WTC11 (cell line): ENCODE measurements around the gene APBA1. TPM values are rescaled to one million over a fixed set of nuclear protein-coding genes. Genes with fewer than 3 reads are reported as not detected.

Source experiments
- ATAC-seq: fragments of 200-7000 bp; cut with Tn5 transposase; 2 replicates; pipeline ENCODE4 v1.10.0; 2021; ENCODE audit warnings: mild to moderate bottlenecking, moderate library complexity
- CTCF ChIA-PET: fragments of 300-600 bp; sonication (Branson Sonifier 250); formaldehyde crosslinking; loops from one replicate; lab custom pipeline; 2021; ENCODE audit warnings: antibody characterized with exemption; lab: Charles Lee
- POLR2A ChIA-PET: fragments of 350-600 bp; sonication (Branson Sonifier 250); formaldehyde crosslinking; loops from one replicate; lab custom pipeline; 2021; ENCODE audit warnings: antibody characterized with exemption; lab: Charles Lee
- DNase-seq: peaks from one replicate; pipeline ENCODE4 v3.0.0; 2021; ENCODE audit warnings: low spot score
- H3K27ac Mint-ChIP-seq: 2 replicates; pipeline ENCODE4 v1.8.0; 2021; ENCODE audit warnings: mixed read lengths
- H3K27me3 Mint-ChIP-seq: 2 replicates; pipeline ENCODE4 v1.8.0; 2021; ENCODE audit warnings: low read depth, mild to moderate bottlenecking, moderate library complexity, mixed read lengths
- H3K36me3 Mint-ChIP-seq: 2 replicates; pipeline ENCODE4 v1.8.0; 2021; ENCODE audit warnings: mixed read lengths
- H3K4me1 Mint-ChIP-seq: 2 replicates; pipeline ENCODE4 v1.8.0; 2022; ENCODE audit warnings: mixed read lengths
- H3K4me3 Mint-ChIP-seq: 2 replicates; pipeline ENCODE4 v1.8.0; 2021; ENCODE audit warnings: mild to moderate bottlenecking, moderate library complexity, mixed read lengths
- H3K9me3 Mint-ChIP-seq: 2 replicates; pipeline ENCODE4 v1.8.0; 2021; ENCODE audit warnings: mixed read lengths
- FOXK1 ChIP-seq: sonication (generic); formaldehyde crosslinking; IDR thresholded peaks from 2 replicates; pipeline ENCODE4 v1.8.0; 2022; ENCODE audit warnings: mild to moderate bottlenecking, moderate library complexity, missing genetic modification reagents
- FOXP1 ChIP-seq: sonication (generic); formaldehyde crosslinking; IDR thresholded peaks from 2 replicates; pipeline ENCODE4 v1.8.0; 2022; ENCODE audit warnings: missing genetic modification reagents, mild to moderate bottlenecking, moderate library complexity, borderline replicate concordance
- NFE2L1 ChIP-seq: sonication (generic); formaldehyde crosslinking; IDR thresholded peaks from 2 replicates; pipeline ENCODE4 v1.8.1; 2023; ENCODE audit warnings: missing genetic modification reagents
- NFYB ChIP-seq: sonication (generic); formaldehyde crosslinking; conservative IDR thresholded peaks from 2 replicates; pipeline ENCODE4 v1.8.0; 2022; ENCODE audit warnings: low read depth, missing genetic modification reagents
- NR1H2 ChIP-seq: sonication (generic); formaldehyde crosslinking; IDR thresholded peaks from 2 replicates; pipeline ENCODE4 v1.9.0; 2021; ENCODE audit warnings: mild to moderate bottlenecking, moderate library complexity, missing genetic modification reagents
- ZBTB21 ChIP-seq: sonication (generic); formaldehyde crosslinking; IDR thresholded peaks from 2 replicates; pipeline ENCODE4 v1.8.1; 2023; ENCODE audit warnings: mild to moderate bottlenecking, missing genetic modification reagents, borderline replicate concordance
- ZNF138 ChIP-seq: sonication (generic); formaldehyde crosslinking; conservative IDR thresholded peaks from 2 replicates; pipeline ENCODE4 v1.8.1; 2022; ENCODE audit warnings: mild to moderate bottlenecking, moderate library complexity, missing genetic modification reagents
- total RNA-seq: library from RNA; stranded (reverse); gene quantifications from 3 replicates; pipeline ENCODE4 v1.2.3, GENCODE V29; 2021
- TF ChIP-seq, protein P1 (sequence below): fragments of 250-450 bp; sonication (Bioruptor Pico); IDR thresholded peaks from 2 replicates; pipeline ENCODE4 v1.9.0; 2021; ENCODE audit warnings: moderate library complexity, mild to moderate bottlenecking, inconsistent platforms, borderline replicate concordance
- TF ChIP-seq, protein P2 (sequence below): sonication (generic); formaldehyde crosslinking; IDR thresholded peaks from 2 replicates; pipeline ENCODE4 v1.8.1; 2022; ENCODE audit warnings: mild to moderate bottlenecking, missing genetic modification reagents, moderate library complexity, borderline replicate concordance
- TF ChIP-seq, protein P3 (sequence below): sonication (generic); formaldehyde crosslinking; IDR thresholded peaks from 2 replicates; pipeline ENCODE4 v1.8.1; 2022; ENCODE audit warnings: low read depth, mild to moderate bottlenecking, moderate library complexity, missing genetic modification reagents, borderline replicate concordance
- TF ChIP-seq, protein P4 (sequence below): sonication (generic); formaldehyde crosslinking; IDR thresholded peaks from 2 replicates; pipeline ENCODE4 v1.8.0; 2022; ENCODE audit warnings: mild to moderate bottlenecking, missing genetic modification reagents
- TF ChIP-seq, protein P5 (sequence below): sonication (generic); formaldehyde crosslinking; IDR thresholded peaks from 2 replicates; pipeline ENCODE4 v1.8.1; 2023; ENCODE audit warnings: mild to moderate bottlenecking, missing genetic modification reagents
- TF ChIP-seq, protein P6 (sequence below): fragments of 250-450 bp; sonication (Bioruptor Pico); IDR thresholded peaks from 2 replicates; pipeline ENCODE4 v1.9.0; 2021; ENCODE audit warnings: mild to moderate bottlenecking
- TF ChIP-seq, protein P7 (sequence below): sonication (generic); formaldehyde crosslinking; IDR thresholded peaks from 2 replicates; pipeline ENCODE4 v1.8.1; 2023; ENCODE audit warnings: mild to moderate bottlenecking, moderate library complexity, missing genetic modification reagents
- TF ChIP-seq, protein P8 (sequence below): sonication (generic); formaldehyde crosslinking; conservative IDR thresholded peaks from 2 replicates; pipeline ENCODE4 v1.8.1; 2022; ENCODE audit warnings: mild to moderate bottlenecking, missing genetic modification reagents

The APBA1 gene
- total RNA-seq, 1 experiment from 2014 or later = 0.94 TPM

DNA sequence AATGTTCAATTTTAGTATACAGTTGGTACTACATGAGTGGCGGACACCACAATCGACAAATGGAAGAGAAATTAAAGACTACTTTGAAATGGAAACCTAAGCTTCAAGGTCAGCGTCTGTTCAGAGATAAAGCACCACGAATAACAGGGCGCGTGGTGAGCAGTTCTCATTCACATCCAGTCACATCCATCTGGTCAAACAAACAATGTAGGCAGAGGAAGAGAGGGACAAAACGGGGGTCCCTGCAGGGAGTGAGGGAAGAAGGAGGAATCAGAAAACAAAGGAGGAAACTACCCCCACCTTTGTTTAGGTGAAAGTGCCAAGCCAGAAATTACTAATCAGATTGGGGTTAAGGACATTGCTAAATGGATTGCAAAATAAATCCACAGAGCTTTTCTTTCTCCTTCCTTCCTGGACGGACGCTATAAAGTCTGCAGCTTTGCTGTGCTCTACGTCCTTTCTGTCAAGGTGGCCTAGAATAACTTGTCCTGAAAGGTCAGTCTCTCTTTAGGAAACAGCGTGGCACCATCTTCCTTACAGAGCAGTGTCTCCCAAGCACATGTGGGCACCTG lies 208.6 kb downstream of the APBA1 start:
- Mint-ChIP-seq H3K4me1 (peaks cover 15% of the 10 kb centered on the region), H3K4me3 (no peak overlapping the region), H3K36me3 (no peaks in the 10 kb centered on the region), H3K27me3 (no peaks in the 10 kb centered on the region), H3K27ac (0 out of 2 replicates have a peak overlapping the region, but pooled peaks have one; percentile 39), H3K9me3 (no peaks in the 10 kb centered on the region)
- POLR2A ChIA-PET = no interaction called here
- CTCF ChIA-PET = interaction anchor here (1.1 kb wide), 1 partner anchor 15 kb away, joined by 3 read pairs; no protein-coding TSS in a partner anchor
- TF ChIP-seq ZBTB21 (CRISPR knock-in tag) = no peak
- TF ChIP-seq FOXK1 = no peak
- TF ChIP-seq NFE2L1 (CRISPR knock-in tag) = no peak
- TF ChIP-seq FOXP1 (CRISPR knock-in tag) = no peak
- ATAC-seq (peak; percentile 73), DNase-seq (no peak)

DNA sequence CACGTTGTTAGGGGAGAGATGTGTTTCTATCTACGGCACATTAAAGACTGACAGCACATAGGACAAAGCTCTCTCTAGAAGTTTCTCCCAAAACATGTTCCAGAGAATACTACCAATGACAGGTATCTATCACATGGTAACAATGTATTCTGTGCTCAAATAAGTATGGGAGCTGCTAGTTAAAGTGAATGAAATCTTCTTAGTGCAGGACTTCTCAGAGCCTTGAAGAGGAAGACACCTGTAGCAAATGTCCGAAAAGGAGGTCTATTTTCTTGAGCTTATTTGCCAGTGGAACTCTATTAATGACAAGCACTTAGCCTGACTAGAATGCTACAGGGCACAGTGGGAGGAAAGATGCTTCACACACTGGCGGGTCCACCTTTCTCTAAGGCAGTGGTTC lies 209.8 kb downstream of the APBA1 start:
- Mint-ChIP-seq H3K36me3 (no peaks in the 10 kb centered on the region), H3K27ac (no peak overlapping the region), H3K27me3 (no peaks in the 10 kb centered on the region), H3K4me1 (peaks cover 15% of the 10 kb centered on the region), H3K9me3 (no peaks in the 10 kb centered on the region), H3K4me3 (no peak overlapping the region)
- DNase-seq = no peak
- CTCF ChIA-PET = no interaction called here
- TF ChIP-seq, protein P1, sequence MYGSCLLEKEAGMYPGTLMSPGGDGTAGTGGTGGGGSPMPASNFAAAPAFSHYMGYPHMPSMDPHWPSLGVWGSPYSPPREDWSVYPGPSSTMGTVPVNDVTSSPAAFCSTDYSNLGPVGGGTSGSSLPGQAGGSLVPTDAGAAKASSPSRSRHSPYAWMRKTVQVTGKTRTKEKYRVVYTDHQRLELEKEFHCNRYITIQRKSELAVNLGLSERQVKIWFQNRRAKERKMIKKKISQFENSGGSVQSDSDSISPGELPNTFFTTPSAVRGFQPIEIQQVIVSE (CRISPR knock-in tag) = no peak
- no peak for TF ChIP-seq FOXK1
- TF ChIP-seq, protein P2, sequence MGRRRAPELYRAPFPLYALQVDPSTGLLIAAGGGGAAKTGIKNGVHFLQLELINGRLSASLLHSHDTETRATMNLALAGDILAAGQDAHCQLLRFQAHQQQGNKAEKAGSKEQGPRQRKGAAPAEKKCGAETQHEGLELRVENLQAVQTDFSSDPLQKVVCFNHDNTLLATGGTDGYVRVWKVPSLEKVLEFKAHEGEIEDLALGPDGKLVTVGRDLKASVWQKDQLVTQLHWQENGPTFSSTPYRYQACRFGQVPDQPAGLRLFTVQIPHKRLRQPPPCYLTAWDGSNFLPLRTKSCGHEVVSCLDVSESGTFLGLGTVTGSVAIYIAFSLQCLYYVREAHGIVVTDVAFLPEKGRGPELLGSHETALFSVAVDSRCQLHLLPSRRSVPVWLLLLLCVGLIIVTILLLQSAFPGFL (CRISPR knock-in tag) = no peak
- no peak for ATAC-seq
- POLR2A ChIA-PET = no interaction called here

DNA sequence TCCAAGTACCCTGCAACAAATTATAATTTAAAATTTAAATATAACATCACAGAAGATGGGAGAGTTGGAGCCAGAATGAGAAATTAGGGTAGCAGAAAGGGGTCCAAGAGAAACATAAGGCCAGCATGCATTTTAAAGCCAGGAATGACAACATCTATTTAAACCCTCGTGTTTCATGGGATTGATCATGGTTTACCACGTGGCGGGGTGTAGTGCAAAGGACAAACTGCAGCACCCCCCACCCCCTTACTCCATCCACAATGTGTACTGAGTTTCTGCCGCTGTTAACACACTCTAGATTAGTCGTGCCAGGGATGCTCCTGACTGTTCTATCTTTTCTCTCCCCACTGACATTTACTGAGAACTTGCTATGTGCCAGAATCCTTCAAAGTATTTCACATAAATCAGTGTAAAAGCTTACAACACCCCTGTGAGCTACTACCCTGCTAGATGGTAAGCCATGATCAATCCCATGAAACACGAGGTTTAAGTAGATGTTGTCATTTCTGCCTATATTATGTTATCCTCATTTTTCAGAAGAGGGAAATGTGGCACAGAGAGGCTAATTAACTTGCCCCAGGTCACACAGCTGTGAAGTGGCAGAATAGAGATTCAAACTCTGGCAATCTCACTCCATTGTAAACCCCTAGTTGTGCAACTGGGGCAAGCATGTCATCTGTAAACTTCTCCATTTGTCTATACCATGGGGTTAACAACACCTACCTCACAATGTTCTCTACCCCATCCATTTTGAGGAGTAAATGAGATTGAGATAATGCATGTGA lies 210.9 kb downstream of the APBA1 start:
- POLR2A ChIA-PET = no interaction called here
- ATAC-seq = no peak
- Mint-ChIP-seq H3K4me3 (no peak overlapping the region), H3K27ac (no peak overlapping the region), H3K4me1 (peaks cover 19% of the 10 kb centered on the region), H3K9me3 (no peaks in the 10 kb centered on the region), H3K27me3 (no peaks in the 10 kb centered on the region), H3K36me3 (no peaks in the 10 kb centered on the region)
- CTCF ChIA-PET = no interaction called here
- TF ChIP-seq, protein P3, sequence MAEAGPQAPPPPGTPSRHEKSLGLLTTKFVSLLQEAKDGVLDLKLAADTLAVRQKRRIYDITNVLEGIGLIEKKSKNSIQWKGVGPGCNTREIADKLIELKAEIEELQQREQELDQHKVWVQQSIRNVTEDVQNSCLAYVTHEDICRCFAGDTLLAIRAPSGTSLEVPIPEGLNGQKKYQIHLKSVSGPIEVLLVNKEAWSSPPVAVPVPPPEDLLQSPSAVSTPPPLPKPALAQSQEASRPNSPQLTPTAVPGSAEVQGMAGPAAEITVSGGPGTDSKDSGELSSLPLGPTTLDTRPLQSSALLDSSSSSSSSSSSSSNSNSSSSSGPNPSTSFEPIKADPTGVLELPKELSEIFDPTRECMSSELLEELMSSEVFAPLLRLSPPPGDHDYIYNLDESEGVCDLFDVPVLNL = no peak
- TF ChIP-seq, protein P4, sequence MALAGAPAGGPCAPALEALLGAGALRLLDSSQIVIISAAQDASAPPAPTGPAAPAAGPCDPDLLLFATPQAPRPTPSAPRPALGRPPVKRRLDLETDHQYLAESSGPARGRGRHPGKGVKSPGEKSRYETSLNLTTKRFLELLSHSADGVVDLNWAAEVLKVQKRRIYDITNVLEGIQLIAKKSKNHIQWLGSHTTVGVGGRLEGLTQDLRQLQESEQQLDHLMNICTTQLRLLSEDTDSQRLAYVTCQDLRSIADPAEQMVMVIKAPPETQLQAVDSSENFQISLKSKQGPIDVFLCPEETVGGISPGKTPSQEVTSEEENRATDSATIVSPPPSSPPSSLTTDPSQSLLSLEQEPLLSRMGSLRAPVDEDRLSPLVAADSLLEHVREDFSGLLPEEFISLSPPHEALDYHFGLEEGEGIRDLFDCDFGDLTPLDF (CRISPR knock-in tag) = no peak
- TF ChIP-seq FOXK1 (no peak), ZNF138 (CRISPR knock-in tag) (no peak), NFYB (no peak), NR1H2 (CRISPR knock-in tag) (no peak)
- TF ChIP-seq, protein P5, sequence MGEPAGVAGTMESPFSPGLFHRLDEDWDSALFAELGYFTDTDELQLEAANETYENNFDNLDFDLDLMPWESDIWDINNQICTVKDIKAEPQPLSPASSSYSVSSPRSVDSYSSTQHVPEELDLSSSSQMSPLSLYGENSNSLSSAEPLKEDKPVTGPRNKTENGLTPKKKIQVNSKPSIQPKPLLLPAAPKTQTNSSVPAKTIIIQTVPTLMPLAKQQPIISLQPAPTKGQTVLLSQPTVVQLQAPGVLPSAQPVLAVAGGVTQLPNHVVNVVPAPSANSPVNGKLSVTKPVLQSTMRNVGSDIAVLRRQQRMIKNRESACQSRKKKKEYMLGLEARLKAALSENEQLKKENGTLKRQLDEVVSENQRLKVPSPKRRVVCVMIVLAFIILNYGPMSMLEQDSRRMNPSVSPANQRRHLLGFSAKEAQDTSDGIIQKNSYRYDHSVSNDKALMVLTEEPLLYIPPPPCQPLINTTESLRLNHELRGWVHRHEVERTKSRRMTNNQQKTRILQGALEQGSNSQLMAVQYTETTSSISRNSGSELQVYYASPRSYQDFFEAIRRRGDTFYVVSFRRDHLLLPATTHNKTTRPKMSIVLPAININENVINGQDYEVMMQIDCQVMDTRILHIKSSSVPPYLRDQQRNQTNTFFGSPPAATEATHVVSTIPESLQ (CRISPR knock-in tag) = no peak
- TF ChIP-seq, protein P6, sequence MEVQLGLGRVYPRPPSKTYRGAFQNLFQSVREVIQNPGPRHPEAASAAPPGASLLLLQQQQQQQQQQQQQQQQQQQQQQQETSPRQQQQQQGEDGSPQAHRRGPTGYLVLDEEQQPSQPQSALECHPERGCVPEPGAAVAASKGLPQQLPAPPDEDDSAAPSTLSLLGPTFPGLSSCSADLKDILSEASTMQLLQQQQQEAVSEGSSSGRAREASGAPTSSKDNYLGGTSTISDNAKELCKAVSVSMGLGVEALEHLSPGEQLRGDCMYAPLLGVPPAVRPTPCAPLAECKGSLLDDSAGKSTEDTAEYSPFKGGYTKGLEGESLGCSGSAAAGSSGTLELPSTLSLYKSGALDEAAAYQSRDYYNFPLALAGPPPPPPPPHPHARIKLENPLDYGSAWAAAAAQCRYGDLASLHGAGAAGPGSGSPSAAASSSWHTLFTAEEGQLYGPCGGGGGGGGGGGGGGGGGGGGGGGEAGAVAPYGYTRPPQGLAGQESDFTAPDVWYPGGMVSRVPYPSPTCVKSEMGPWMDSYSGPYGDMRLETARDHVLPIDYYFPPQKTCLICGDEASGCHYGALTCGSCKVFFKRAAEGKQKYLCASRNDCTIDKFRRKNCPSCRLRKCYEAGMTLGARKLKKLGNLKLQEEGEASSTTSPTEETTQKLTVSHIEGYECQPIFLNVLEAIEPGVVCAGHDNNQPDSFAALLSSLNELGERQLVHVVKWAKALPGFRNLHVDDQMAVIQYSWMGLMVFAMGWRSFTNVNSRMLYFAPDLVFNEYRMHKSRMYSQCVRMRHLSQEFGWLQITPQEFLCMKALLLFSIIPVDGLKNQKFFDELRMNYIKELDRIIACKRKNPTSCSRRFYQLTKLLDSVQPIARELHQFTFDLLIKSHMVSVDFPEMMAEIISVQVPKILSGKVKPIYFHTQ = no peak
- TF ChIP-seq, protein P7, sequence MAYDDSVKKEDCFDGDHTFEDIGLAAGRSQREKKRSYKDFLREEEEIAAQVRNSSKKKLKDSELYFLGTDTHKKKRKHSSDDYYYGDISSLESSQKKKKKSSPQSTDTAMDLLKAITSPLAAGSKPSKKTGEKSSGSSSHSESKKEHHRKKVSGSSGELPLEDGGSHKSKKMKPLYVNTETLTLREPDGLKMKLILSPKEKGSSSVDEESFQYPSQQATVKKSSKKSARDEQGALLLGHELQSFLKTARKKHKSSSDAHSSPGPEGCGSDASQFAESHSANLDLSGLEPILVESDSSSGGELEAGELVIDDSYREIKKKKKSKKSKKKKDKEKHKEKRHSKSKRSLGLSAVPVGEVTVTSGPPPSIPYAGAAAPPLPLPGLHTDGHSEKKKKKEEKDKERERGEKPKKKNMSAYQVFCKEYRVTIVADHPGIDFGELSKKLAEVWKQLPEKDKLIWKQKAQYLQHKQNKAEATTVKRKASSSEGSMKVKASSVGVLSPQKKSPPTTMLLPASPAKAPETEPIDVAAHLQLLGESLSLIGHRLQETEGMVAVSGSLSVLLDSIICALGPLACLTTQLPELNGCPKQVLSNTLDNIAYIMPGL (CRISPR knock-in tag) = no peak
- TF ChIP-seq, protein P8, sequence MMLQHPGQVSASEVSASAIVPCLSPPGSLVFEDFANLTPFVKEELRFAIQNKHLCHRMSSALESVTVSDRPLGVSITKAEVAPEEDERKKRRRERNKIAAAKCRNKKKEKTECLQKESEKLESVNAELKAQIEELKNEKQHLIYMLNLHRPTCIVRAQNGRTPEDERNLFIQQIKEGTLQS (CRISPR knock-in tag) = no peak
- no peak for DNase-seq
